ENCODE data around the gene SCN2B. TPM values are rescaled to one million over a fixed set of nuclear protein-coding genes. Genes with fewer than 3 reads are reported as not detected.

The SCN2B gene
- polyA plus RNA-seq, 3 donors from 2014 or later, result not detected

GRCh38 chr11:118152020-118152551 is 24.4 kb downstream of the SCN2B start:
- Mint-ChIP-seq H3K4me1 (peaks cover 6 to 10% of the 10 kb centered on the region in 2 donors), H3K36me3 (no peaks in the 10 kb centered on the region), H3K27me3 (ENCODE audit: low read depth in 3 of 3) (peaks cover 11 to 18% (median 14%) of the 10 kb centered on the region in 3 donors), H3K27ac (no peak overlapping the region), H3K4me3 (no peak overlapping the region), H3K9me3 (peaks cover 0 to 4% (median 0%) of the 10 kb centered on the region in 6 donors)
- no peak for DNase-seq

DNA sequence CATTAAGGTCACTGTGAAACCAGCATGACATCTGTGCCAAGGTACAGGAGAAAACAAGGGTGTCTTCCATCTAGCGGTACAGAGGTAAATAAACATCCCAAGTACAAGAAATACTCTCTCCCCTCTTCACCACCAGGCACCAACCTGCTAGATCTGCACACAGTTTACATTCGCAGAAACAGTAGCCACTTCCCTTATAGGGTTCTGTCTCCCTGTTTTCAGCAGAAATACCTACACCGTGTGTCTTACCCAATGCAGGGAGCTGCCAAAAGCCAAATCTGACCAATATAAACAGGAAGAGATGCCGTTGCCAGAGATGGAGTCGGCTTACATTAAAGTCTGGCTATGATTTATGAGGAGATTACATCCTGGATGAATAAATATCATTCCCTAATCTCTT is 25.0 kb downstream of the SCN2B start:
- H3K27me3 Mint-ChIP-seq (ENCODE audit: low read depth in 3 of 3), result peaks cover 9 to 18% (median 16%) of the 10 kb centered on the region in 3 donors
- peaks cover 2 to 7% of the 10 kb centered on the region in 2 donors for H3K4me1 Mint-ChIP-seq
- H3K36me3 Mint-ChIP-seq, result no peaks in the 10 kb centered on the region
- no peak overlapping the region for H3K27ac Mint-ChIP-seq
- no peak overlapping the region for H3K4me3 Mint-ChIP-seq
- no peak for DNase-seq
- H3K9me3 Mint-ChIP-seq, result peaks cover 0 to 4% (median 0%) of the 10 kb centered on the region in 6 donors

DNA sequence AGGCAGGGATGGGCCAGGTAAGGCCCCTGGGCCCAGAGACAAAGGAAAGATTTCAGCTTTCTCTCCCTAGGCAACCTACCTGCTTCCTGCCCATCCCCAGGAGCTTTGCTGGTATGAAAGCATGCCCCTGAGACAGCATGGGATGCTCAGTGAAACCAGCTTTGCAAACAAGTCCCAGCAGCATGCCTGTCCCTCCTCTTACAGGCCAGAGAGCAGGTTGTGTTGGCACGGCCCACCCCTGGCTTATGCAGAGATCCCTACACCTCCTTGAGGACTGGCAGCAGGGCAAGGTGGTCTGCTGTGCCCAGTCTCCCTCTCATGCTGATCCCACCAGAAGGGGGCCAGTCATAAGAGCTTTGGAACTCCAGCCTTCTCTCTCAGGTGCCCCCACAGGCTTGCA is 26.9 kb downstream of the SCN2B start:
- H3K36me3 Mint-ChIP-seq, result no peaks in the 10 kb centered on the region
- peaks cover 9 to 22% (median 20%) of the 10 kb centered on the region in 3 donors for H3K27me3 Mint-ChIP-seq (ENCODE audit: low read depth in 3 of 3)
- DNase-seq, result no peak
- no peak overlapping the region for H3K27ac Mint-ChIP-seq
- H3K4me3 Mint-ChIP-seq, result no peak overlapping the region
- H3K9me3 Mint-ChIP-seq, result peaks cover 0 to 4% (median 0%) of the 10 kb centered on the region in 6 donors
- H3K4me1 Mint-ChIP-seq, result peaks cover 5 to 8% of the 10 kb centered on the region in 2 donors

DNA sequence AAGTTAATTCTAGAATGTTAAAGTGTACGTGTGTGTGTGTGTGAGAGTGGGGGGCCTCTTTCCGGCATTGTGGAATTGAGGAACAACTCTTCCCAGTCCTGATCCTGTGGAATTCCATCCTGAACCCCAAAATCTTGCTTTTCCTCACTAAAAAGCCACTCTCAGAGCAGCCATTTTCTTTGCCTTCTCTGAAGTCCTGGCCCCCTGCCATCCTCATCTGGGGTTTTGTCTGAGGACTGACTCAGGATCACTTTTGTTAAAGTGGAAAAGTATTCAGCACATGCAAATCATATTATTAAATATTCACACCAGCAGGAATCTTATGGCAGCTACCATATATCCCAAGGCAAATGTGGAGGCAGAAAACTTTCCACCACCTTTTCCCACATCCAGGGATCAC is 27.6 kb downstream of the SCN2B start:
- H3K27ac Mint-ChIP-seq, result no peak overlapping the region
- no peak overlapping the region for H3K4me3 Mint-ChIP-seq
- H3K4me1 Mint-ChIP-seq, result peaks cover 5 to 6% of the 10 kb centered on the region in 2 donors
- DNase-seq, result no peak
- peaks cover 0 to 2% (median 0%) of the 10 kb centered on the region in 6 donors for H3K9me3 Mint-ChIP-seq
- peaks cover 3 to 27% (median 22%) of the 10 kb centered on the region in 3 donors for H3K27me3 Mint-ChIP-seq (ENCODE audit: low read depth in 3 of 3)
- H3K36me3 Mint-ChIP-seq, result no peaks in the 10 kb centered on the region

- no peak for DNase-seq
- Mint-ChIP-seq H3K9me3 (peaks cover 0 to 2% (median 0%) of the 10 kb centered on the region in 6 donors), H3K36me3 (no peaks in the 10 kb centered on the region), H3K27ac (no peak overlapping the region), H3K4me3 (no peak overlapping the region), H3K27me3 (ENCODE audit: low read depth in 3 of 3) (peaks cover 1 to 30% (median 22%) of the 10 kb centered on the region in 3 donors), H3K4me1 (peaks cover 3 to 5% of the 10 kb centered on the region in 2 donors)
These were observed 28.2 kb downstream of the SCN2B start for GRCh38 chr11:118148240-118148639.

DNA sequence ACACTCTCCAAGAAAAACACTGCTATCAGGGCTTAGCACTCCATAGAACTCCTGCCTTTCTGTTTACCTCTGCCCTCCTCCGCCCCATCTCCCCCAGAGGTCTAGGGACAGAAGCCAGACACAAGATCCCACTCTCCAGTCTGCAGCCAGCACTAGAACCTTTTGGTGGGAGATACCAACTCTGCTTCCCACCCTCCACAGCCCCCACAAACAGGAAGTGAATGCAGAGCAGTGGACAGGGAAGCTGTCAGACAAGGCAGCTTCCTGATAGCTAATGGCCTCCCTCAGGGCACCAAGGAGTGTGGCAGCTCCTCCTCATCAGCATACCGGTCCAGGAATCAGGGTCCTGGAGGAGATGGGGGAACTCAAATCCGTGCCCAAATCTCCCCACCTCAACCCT is 28.9 kb downstream of the SCN2B start:
- peaks cover 3 to 37% (median 22%) of the 10 kb centered on the region in 3 donors for H3K27me3 Mint-ChIP-seq (ENCODE audit: low read depth in 3 of 3)
- H3K4me3 Mint-ChIP-seq, result no peak overlapping the region
- DNase-seq, result no peak
- H3K9me3 Mint-ChIP-seq, result peaks cover 0 to 2% (median 0%) of the 10 kb centered on the region in 6 donors
- peaks cover 3 to 5% of the 10 kb centered on the region in 2 donors for H3K4me1 Mint-ChIP-seq
- no peak overlapping the region for H3K27ac Mint-ChIP-seq
- no peaks in the 10 kb centered on the region for H3K36me3 Mint-ChIP-seq

- H3K4me3 Mint-ChIP-seq, result peak overlapping the region; percentile 70 to 85 (median 76)
- no peaks in the 10 kb centered on the region for H3K36me3 Mint-ChIP-seq
- peaks cover 0 to 2% (median 0%) of the 10 kb centered on the region in 6 donors for H3K9me3 Mint-ChIP-seq
- DNase-seq, result no peak
- peak overlapping the region in 1 of 6 donors; percentile 73 for H3K27ac Mint-ChIP-seq
- peaks cover 5 to 44% (median 26%) of the 10 kb centered on the region in 3 donors for H3K27me3 Mint-ChIP-seq (ENCODE audit: low read depth in 3 of 3)
- peaks cover 3 to 5% of the 10 kb centered on the region in 2 donors for H3K4me1 Mint-ChIP-seq
These were observed 29.9 kb downstream of the SCN2B start for GRCh38 chr11:118146554-118146953.

- Mint-ChIP-seq H3K4me1 (peaks cover 3 to 5% of the 10 kb centered on the region in 2 donors), H3K36me3 (no peaks in the 10 kb centered on the region), H3K4me3 (peak overlapping the region; percentile 58 to 77 (median 70)), H3K9me3 (peaks cover 0 to 2% (median 0%) of the 10 kb centered on the region in 6 donors), H3K27me3 (ENCODE audit: low read depth in 3 of 3) (peaks cover 5 to 42% (median 23%) of the 10 kb centered on the region in 3 donors), H3K27ac (no peak overlapping the region)
- peak; percentile 69 to 77 (median 73) for DNase-seq
These were observed 30.9 kb downstream of the SCN2B start for GRCh38 chr11:118145285-118146227.

GRCh38 chr11:118144301-118145268 is 31.9 kb downstream of the SCN2B start:
- peak overlapping the region; percentile 36 to 77 (median 58) for H3K4me3 Mint-ChIP-seq
- H3K27ac Mint-ChIP-seq, result no peak overlapping the region
- no peaks in the 10 kb centered on the region for H3K36me3 Mint-ChIP-seq
- peaks cover 3 to 5% of the 10 kb centered on the region in 2 donors for H3K4me1 Mint-ChIP-seq
- no peak for DNase-seq
- H3K27me3 Mint-ChIP-seq (ENCODE audit: low read depth in 3 of 3), result peaks cover 5 to 47% (median 15%) of the 10 kb centered on the region in 3 donors
- H3K9me3 Mint-ChIP-seq, result peaks cover 0 to 2% (median 0%) of the 10 kb centered on the region in 6 donors

- no peak overlapping the region for H3K4me3 Mint-ChIP-seq
- H3K9me3 Mint-ChIP-seq, result peaks cover 0 to 2% (median 0%) of the 10 kb centered on the region in 6 donors
- H3K27ac Mint-ChIP-seq, result no peak overlapping the region
- peaks cover 3 to 5% of the 10 kb centered on the region in 2 donors for H3K4me1 Mint-ChIP-seq
- DNase-seq, result no peak
- no peaks in the 10 kb centered on the region for H3K36me3 Mint-ChIP-seq
- peaks cover 5 to 47% (median 10%) of the 10 kb centered on the region in 3 donors for H3K27me3 Mint-ChIP-seq (ENCODE audit: low read depth in 3 of 3)
These were observed 32.7 kb downstream of the SCN2B start for GRCh38 chr11:118143661-118144185.

GRCh38 chr11:118142809-118143208 is 33.6 kb downstream of the SCN2B start:
- Mint-ChIP-seq H3K36me3 (no peaks in the 10 kb centered on the region), H3K27me3 (ENCODE audit: low read depth in 3 of 3) (peaks cover 5 to 47% (median 13%) of the 10 kb centered on the region in 3 donors), H3K4me1 (peaks cover 3 to 5% of the 10 kb centered on the region in 2 donors), H3K27ac (no peak overlapping the region), H3K4me3 (no peak overlapping the region), H3K9me3 (peaks cover 0 to 2% (median 0%) of the 10 kb centered on the region in 6 donors)
- DNase-seq, result no peak

GRCh38 chr11:118142081-118142480 is 34.4 kb downstream of the SCN2B start:
- Mint-ChIP-seq H3K4me3 (no peak overlapping the region), H3K27me3 (ENCODE audit: low read depth in 3 of 3) (peaks cover 5 to 49% (median 16%) of the 10 kb centered on the region in 3 donors), H3K36me3 (no peaks in the 10 kb centered on the region), H3K9me3 (no peaks in the 10 kb centered on the region), H3K4me1 (peaks cover 3 to 5% of the 10 kb centered on the region in 2 donors), H3K27ac (no peak overlapping the region)
- no peak for DNase-seq

- Mint-ChIP-seq H3K27ac (no peak overlapping the region), H3K4me1 (no peaks in the 10 kb centered on the region), H3K27me3 (ENCODE audit: low read depth in 3 of 3) (peaks cover 5 to 37% (median 11%) of the 10 kb centered on the region in 3 donors), H3K9me3 (no peaks in the 10 kb centered on the region), H3K4me3 (no peak overlapping the region), H3K36me3 (no peaks in the 10 kb centered on the region)
- DNase-seq, result no peak
These were observed 36.9 kb downstream of the SCN2B start for GRCh38 chr11:118139578-118139977.

Data from immature natural killer cell (primary cell).